Transverse colon (tissue), 3 donors: ENCODE results near the gene FGD3.

ENCODE experiments used
- EP300 ChIP-seq: sonication (generic); formaldehyde crosslinking; IDR thresholded peaks from one replicate; pipeline ENCODE4 v1.6.1; 2017; ENCODE audit warnings: antibody characterized with exemption, low read depth
- POLR2A ChIP-seq: fragments of 450-650 bp; IDR thresholded peaks from one replicate; pipeline ENCODE4 v1.6.1; 2016; ENCODE audit warnings: antibody characterized with exemption, mild to moderate bottlenecking, moderate library complexity
- TF ChIP-seq, protein P1 (sequence below), 5 experiments: fragments of 200-600 bp in 3 of 5; fragments of 450-650 bp in 2 of 5; sonication (generic) in 3 of 5; IDR thresholded peaks; 1 replicate in 2 of 5; 2 replicates in 3 of 5; pipeline ENCODE4 v1.5.1; 2016 to 2017; ENCODE audit warnings: antibody characterized with exemption in 5 of 5, inconsistent platforms in 3 of 5, mild to moderate bottlenecking in 2 of 5, moderate library complexity in 1 of 5

DNA sequence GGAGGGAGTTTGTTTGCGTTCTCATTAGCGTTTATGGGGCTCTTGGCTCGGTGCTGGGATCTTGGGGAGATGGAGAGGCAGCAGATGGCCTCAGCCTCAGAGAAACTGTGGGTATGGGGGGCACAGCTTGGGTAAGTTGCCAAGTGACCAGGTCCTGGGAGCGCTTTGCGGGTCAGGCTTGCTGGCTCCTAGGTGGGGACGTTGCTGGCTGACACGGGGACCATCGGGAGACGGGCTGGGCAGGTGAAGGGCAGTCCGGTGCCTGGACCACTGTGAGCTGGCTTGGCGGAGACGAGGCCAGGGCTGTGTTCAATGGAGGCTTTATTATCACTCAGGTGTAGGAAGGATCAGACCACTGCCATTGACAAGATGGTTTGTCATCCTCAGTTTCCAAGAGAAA, 30.0 kb downstream of the FGD3 start:
- TF ChIP-seq, protein P1, sequence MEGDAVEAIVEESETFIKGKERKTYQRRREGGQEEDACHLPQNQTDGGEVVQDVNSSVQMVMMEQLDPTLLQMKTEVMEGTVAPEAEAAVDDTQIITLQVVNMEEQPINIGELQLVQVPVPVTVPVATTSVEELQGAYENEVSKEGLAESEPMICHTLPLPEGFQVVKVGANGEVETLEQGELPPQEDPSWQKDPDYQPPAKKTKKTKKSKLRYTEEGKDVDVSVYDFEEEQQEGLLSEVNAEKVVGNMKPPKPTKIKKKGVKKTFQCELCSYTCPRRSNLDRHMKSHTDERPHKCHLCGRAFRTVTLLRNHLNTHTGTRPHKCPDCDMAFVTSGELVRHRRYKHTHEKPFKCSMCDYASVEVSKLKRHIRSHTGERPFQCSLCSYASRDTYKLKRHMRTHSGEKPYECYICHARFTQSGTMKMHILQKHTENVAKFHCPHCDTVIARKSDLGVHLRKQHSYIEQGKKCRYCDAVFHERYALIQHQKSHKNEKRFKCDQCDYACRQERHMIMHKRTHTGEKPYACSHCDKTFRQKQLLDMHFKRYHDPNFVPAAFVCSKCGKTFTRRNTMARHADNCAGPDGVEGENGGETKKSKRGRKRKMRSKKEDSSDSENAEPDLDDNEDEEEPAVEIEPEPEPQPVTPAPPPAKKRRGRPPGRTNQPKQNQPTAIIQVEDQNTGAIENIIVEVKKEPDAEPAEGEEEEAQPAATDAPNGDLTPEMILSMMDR (IDR thresholded peaks at IDR 0.05), result no peak
- TF ChIP-seq POLR2A (no peak), EP300 (no peak)
